ENCODE data around the gene POLR3E.

POLR3E gene

DNA sequence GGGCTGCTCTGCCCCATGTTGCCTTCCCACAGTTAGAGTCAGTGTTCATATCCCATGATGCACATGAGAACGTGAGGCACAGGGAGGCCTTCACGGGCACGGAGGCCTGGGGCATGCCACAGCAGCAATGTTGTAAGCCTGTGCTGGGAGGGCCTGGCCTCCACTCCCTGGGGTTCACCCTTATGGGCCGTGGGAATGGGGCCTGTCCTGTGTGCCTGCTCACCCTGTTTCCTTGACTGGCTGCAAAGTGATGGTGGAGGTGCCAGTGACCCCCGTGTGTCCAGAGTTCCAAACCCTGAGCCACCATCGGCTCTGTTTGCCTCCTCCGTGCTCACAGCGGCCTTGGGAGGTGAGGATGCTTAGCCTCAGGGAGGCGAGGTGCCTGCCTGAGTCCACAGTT, 9.6 kb downstream of the POLR3E start:
- Histone ChIP-seq H3K4me1 (ENCODE audit: control insufficient read depth, insufficient read depth, low read length, poor library complexity, severe bottlenecking) (peaks cover 4% of the 10 kb centered on the region), H3K36me3 (ENCODE audit: control insufficient read depth, insufficient read depth, low read length) (peaks cover 76% of the 10 kb centered on the region), H3K9me3 (ENCODE audit: control insufficient read depth, low read length) (no peaks in the 10 kb centered on the region), H3K27ac (ENCODE audit: low read depth, low read length, severe bottlenecking) (no peak overlapping the region), H3K4me3 (ENCODE audit: extremely low read depth, insufficient read depth, low read length, poor library complexity, severe bottlenecking) (no peak overlapping the region)
- 99 to 100% methylated on average over 8 of the region's 9 CpGs for WGBS, 2 experiments (ENCODE audit: insufficient coverage in 2 of 2)

DNA sequence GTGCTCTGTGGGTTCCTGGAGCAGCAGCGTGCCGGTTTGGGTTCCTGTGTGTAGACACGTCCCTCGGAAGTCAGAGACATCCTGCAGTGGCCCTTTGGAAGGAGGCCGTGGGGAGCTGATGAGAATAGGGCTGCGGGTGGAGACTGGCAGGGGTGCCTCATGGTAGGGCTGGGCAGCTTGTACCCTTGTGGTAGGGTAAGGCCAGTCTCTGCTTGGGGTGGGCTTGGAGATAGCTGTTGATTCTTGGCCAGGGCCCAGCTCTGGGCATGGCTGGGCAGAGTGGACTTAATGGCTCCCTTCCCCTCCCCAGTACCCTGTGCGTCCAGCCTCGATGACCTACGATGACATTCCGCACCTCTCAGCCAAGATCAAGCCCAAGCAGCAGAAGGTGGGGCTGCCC, 10.6 kb downstream of the POLR3E start:
- H3K9me3 ChIP-seq (ENCODE audit: control insufficient read depth, low read length), result no peaks in the 10 kb centered on the region
- WGBS, 2 experiments (ENCODE audit: insufficient coverage in 2 of 2), result 96 to 100% methylated on average over 2 to 9 of the region's 10 CpGs
- no peaks in the 10 kb centered on the region for H3K4me1 ChIP-seq (ENCODE audit: control insufficient read depth, insufficient read depth, low read length, poor library complexity, severe bottlenecking)
- H3K4me3 ChIP-seq (ENCODE audit: extremely low read depth, insufficient read depth, low read length, poor library complexity, severe bottlenecking), result no peak overlapping the region
- H3K27ac ChIP-seq (ENCODE audit: low read depth, low read length, severe bottlenecking), result no peak overlapping the region
- peaks cover 75% of the 10 kb centered on the region for H3K36me3 ChIP-seq (ENCODE audit: control insufficient read depth, insufficient read depth, low read length)

GRCh38 chr16:22308824-22309520, 11.8 kb downstream of the POLR3E start:
- Histone ChIP-seq H3K4me1 (ENCODE audit: control insufficient read depth, insufficient read depth, low read length, poor library complexity, severe bottlenecking) (no peaks in the 10 kb centered on the region), H3K27ac (ENCODE audit: low read depth, low read length, severe bottlenecking) (no peak overlapping the region), H3K9me3 (ENCODE audit: control insufficient read depth, low read length) (no peaks in the 10 kb centered on the region), H3K36me3 (ENCODE audit: control insufficient read depth, insufficient read depth, low read length) (peaks cover 78% of the 10 kb centered on the region), H3K4me3 (ENCODE audit: extremely low read depth, insufficient read depth, low read length, poor library complexity, severe bottlenecking) (no peak overlapping the region)
- WGBS, 2 experiments (ENCODE audit: insufficient coverage in 2 of 2), result 97 to 98% methylated on average over 21 to 22 of the region's 24 CpGs

- no peaks in the 10 kb centered on the region for H3K4me1 ChIP-seq (ENCODE audit: control insufficient read depth, insufficient read depth, low read length, poor library complexity, severe bottlenecking)
- no peaks in the 10 kb centered on the region for H3K9me3 ChIP-seq (ENCODE audit: control insufficient read depth, low read length)
- 100% methylated on average over 2 to 3 of the region's 4 CpGs for WGBS, 2 experiments (ENCODE audit: insufficient coverage in 2 of 2)
- H3K36me3 ChIP-seq (ENCODE audit: control insufficient read depth, insufficient read depth, low read length), result peaks cover 74% of the 10 kb centered on the region
- H3K4me3 ChIP-seq (ENCODE audit: extremely low read depth, insufficient read depth, low read length, poor library complexity, severe bottlenecking), result no peak overlapping the region
- no peak overlapping the region for H3K27ac ChIP-seq (ENCODE audit: low read depth, low read length, severe bottlenecking)
These were observed 14.3 kb downstream of the POLR3E start for GRCh38 chr16:22311520-22311919.

DNA sequence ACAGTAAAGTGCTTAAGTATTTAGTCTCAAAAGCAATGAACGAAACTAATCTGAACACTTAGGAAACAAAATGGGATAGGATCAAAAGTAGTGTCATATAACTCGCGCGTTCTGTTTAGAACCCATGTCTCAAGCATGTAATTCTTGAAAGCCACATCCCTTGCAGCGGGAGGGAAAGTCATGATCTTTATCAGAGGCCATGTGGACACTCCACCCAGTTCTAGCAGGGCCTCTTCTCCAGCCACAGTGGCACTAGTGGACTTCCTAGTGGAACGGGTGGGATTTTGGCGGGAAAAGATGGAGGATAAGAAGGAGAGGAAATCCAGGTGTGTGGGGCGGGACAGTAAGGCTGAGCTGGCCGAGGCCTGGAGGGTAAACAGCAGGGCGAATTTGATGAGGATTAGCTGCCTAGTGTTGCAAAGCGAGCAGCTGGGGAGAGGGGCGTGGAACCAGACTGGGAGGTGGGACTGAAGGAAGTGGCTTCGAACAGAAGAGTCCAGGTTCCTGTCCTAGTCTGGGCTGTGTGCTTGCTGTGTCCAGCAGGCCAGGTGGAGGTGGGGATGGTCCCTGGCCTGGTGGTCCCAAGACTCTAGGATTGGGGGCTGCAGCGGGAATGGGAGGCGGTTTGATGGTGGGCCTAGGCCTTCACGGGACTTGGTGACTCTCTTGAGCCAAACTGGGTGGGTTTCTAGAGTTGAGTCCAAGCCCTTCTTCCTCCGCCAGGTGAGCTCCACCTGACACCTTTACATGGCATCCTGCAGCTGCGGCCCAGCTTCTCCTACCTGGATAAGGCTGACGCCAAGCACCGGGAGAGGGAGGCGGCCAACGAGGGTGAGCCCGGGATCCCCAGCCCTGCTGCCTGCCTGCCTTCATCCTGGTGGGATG, 15.9 kb downstream of the POLR3E start:
- peaks cover 73% of the 10 kb centered on the region for H3K36me3 ChIP-seq (ENCODE audit: control insufficient read depth, insufficient read depth, low read length)
- 96% methylated on average over 12 to 15 of the region's 23 CpGs for WGBS, 2 experiments (ENCODE audit: insufficient coverage in 2 of 2)
- H3K27ac ChIP-seq (ENCODE audit: low read depth, low read length, severe bottlenecking), result no peak overlapping the region
- H3K4me1 ChIP-seq (ENCODE audit: control insufficient read depth, insufficient read depth, low read length, poor library complexity, severe bottlenecking), result no peaks in the 10 kb centered on the region
- H3K9me3 ChIP-seq (ENCODE audit: control insufficient read depth, low read length), result no peaks in the 10 kb centered on the region
- no peak overlapping the region for H3K4me3 ChIP-seq (ENCODE audit: extremely low read depth, insufficient read depth, low read length, poor library complexity, severe bottlenecking)

- Histone ChIP-seq H3K4me1 (ENCODE audit: control insufficient read depth, insufficient read depth, low read length, poor library complexity, severe bottlenecking) (no peaks in the 10 kb centered on the region), H3K36me3 (ENCODE audit: control insufficient read depth, insufficient read depth, low read length) (peaks cover 65% of the 10 kb centered on the region)
- 96 to 100% methylated on average over 7 to 9 of the region's 10 CpGs for WGBS, 2 experiments (ENCODE audit: insufficient coverage in 2 of 2)
These were observed 16.8 kb downstream of the POLR3E start for GRCh38 chr16:22313876-22314470.

DNA sequence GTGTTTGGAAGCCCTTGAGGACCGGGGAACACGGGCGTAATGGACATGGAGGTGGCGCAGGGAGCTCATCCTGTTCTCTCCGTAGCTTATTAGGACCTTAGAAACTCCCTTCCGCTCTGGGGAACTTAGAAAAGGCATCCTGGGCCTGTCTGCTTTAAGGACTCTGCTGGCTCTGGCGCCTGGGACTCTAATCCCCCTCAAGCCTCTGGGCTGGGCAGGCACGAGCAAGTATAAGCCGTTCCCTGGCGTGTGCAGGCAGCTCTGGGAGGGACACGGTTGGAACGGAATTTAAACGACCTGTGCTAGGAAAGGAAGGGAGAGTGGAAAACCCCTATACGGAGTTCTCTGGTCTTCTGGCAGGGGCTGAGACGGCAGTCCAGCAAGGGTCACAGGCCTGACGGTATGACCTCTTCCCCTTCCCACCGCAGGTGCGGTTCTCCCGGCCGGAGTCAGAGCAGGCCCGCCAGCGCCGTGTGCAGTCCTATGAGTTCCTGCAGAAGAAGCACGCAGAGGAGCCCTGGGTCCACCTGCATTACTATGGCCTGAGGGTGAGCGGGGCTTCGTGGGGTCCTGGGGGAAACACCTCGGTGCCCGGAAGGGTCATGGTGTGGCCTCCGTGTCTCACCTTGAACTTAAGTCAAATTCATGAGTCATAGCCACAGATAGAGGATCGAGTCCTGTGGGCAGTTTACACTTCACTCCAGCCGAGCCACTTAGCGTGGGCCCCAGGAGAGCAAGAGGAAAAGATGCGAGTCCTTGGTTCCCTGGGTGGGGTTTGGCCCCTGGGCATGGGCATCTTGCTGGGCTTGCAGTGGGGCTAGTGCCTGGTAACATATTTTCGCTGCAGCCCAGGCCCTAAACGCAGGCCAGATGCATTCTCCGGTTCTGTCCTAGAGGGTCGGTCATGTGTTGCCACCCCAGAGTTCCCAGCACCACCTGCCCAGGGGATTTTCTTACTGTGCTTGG, 17.7 kb downstream of the POLR3E start:
- H3K27ac ChIP-seq (ENCODE audit: low read depth, low read length, severe bottlenecking), result no peak overlapping the region
- 93 to 97% methylated on average over 27 to 34 of the region's 37 CpGs for WGBS, 2 experiments (ENCODE audit: insufficient coverage in 2 of 2)
- H3K4me3 ChIP-seq (ENCODE audit: extremely low read depth, insufficient read depth, low read length, poor library complexity, severe bottlenecking), result no peak overlapping the region
- no peaks in the 10 kb centered on the region for H3K9me3 ChIP-seq (ENCODE audit: control insufficient read depth, low read length)
- H3K36me3 ChIP-seq (ENCODE audit: control insufficient read depth, insufficient read depth, low read length), result peaks cover 57% of the 10 kb centered on the region
- H3K4me1 ChIP-seq (ENCODE audit: control insufficient read depth, insufficient read depth, low read length, poor library complexity, severe bottlenecking), result no peaks in the 10 kb centered on the region

More at GRCh38 chr16:22313876-22314470, 16.8 kb downstream of the POLR3E start:
- no peaks in the 10 kb centered on the region for H3K9me3 ChIP-seq (ENCODE audit: control insufficient read depth, low read length)
- H3K4me3 ChIP-seq (ENCODE audit: extremely low read depth, insufficient read depth, low read length, poor library complexity, severe bottlenecking), result no peak overlapping the region
- H3K27ac ChIP-seq (ENCODE audit: low read depth, low read length, severe bottlenecking), result no peak overlapping the region

DNA sequence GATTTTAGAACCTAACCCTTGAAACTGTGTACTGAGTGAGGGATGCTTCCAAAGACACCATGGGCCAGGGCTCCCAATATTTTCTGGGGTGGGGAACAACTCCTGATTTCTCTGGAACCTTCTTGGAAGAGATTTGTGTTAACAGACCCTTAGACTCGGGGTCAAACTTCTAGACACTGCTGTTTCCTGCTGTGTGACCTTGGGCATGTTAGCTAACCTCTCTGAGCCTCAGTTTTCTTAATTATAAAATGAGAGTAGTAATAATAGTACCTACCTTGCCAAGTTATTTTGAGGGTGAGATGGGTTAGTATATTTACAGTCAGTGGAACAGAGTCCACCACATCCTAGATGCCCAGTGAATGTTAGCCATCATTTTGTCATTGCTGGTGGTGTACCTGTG, 18.8 kb downstream of the POLR3E start:
- Histone ChIP-seq H3K9me3 (ENCODE audit: control insufficient read depth, low read length) (no peaks in the 10 kb centered on the region), H3K4me3 (ENCODE audit: extremely low read depth, insufficient read depth, low read length, poor library complexity, severe bottlenecking) (no peak overlapping the region), H3K4me1 (ENCODE audit: control insufficient read depth, insufficient read depth, low read length, poor library complexity, severe bottlenecking) (no peaks in the 10 kb centered on the region), H3K27ac (ENCODE audit: low read depth, low read length, severe bottlenecking) (no peak overlapping the region), H3K36me3 (ENCODE audit: control insufficient read depth, insufficient read depth, low read length) (peaks cover 64% of the 10 kb centered on the region)
- WGBS, 2 experiments (ENCODE audit: insufficient coverage in 2 of 2), result 100% methylated on average over 1 of the region's 1 CpG; no CpG with 5 or more reads in 1 of the 2 experiments

- Histone ChIP-seq H3K27ac (ENCODE audit: low read depth, low read length, severe bottlenecking) (no peak overlapping the region), H3K4me3 (ENCODE audit: extremely low read depth, insufficient read depth, low read length, poor library complexity, severe bottlenecking) (no peak overlapping the region), H3K4me1 (ENCODE audit: control insufficient read depth, insufficient read depth, low read length, poor library complexity, severe bottlenecking) (no peaks in the 10 kb centered on the region), H3K9me3 (ENCODE audit: control insufficient read depth, low read length) (no peaks in the 10 kb centered on the region), H3K36me3 (ENCODE audit: control insufficient read depth, insufficient read depth, low read length) (peaks cover 64% of the 10 kb centered on the region)
- WGBS, 2 experiments (ENCODE audit: insufficient coverage in 2 of 2), result 91 to 96% methylated on average over 8 to 9 of the region's 9 CpGs
These were observed 19.2 kb downstream of the POLR3E start for GRCh38 chr16:22316411-22316811.

DNA sequence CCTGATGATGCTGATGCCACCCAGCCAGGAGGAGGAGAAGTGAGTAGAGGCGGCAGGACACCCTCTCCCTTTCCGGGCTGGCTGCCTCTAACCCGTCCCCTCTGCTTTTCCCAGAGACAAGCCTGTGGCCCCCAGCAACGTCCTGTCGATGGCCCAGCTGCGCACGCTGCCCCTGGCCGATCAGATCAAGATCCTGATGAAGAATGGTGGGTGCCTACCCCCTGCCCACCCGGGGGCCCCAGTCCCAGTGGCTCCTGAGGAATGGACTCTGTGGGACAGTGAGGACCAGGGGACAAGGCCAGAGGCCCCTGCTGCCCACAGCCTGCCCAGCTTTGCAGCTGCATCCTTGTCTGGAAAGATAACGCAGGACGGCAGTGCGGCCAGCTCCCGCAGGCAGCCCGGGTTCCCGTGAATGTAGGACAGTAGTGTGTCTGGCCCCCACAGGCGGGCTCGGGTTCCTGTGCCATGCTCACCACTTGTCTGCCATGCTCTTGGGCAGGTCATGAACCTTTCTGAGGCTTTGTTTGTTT, 19.9 kb downstream of the POLR3E start:
- Histone ChIP-seq H3K27ac (ENCODE audit: low read depth, low read length, severe bottlenecking) (no peak overlapping the region), H3K36me3 (ENCODE audit: control insufficient read depth, insufficient read depth, low read length) (peaks cover 64% of the 10 kb centered on the region), H3K4me3 (ENCODE audit: extremely low read depth, insufficient read depth, low read length, poor library complexity, severe bottlenecking) (no peak overlapping the region), H3K4me1 (ENCODE audit: control insufficient read depth, insufficient read depth, low read length, poor library complexity, severe bottlenecking) (no peaks in the 10 kb centered on the region), H3K9me3 (ENCODE audit: control insufficient read depth, low read length) (no peaks in the 10 kb centered on the region)
- WGBS, 2 experiments (ENCODE audit: insufficient coverage in 2 of 2), result 95 to 97% methylated on average over 14 to 15 of the region's 17 CpGs
